Measurements from ENCODE around the gene IFITM10.
"Not testable (repeated sequence)": the region's sequence is repeated elsewhere in the genome, so short reads cannot be mapped to it uniquely, and the experiment has no call there.

The IFITM10 gene

GRCh38 chr11:1686220-1686619 lies 64.2 kb downstream of the IFITM10 start:
- DNase-seq; in situ Hi-C loops (cut with MboI; ENCODE audit: low pct_unique_long_range_greater_than_20kb, low sequenced_read_pairs): not testable (repeated sequence)

- DNase-seq; in situ Hi-C loops (cut with MboI; ENCODE audit: low pct_unique_long_range_greater_than_20kb, low sequenced_read_pairs): not testable (repeated sequence)
Measured at GRCh38 chr11:1684886-1685874, 65.2 kb downstream of the IFITM10 start.

- in situ Hi-C loops (cut with MboI; ENCODE audit: low pct_unique_long_range_greater_than_20kb, low sequenced_read_pairs); DNase-seq: not testable (repeated sequence)
Measured at GRCh38 chr11:1683904-1684572, 66.4 kb downstream of the IFITM10 start.

- DNase-seq; in situ Hi-C loops (cut with MboI; ENCODE audit: low pct_unique_long_range_greater_than_20kb, low sequenced_read_pairs): not testable (repeated sequence)
Measured at GRCh38 chr11:1683216-1683615, 67.2 kb downstream of the IFITM10 start.

Data from KBM-7 (cell line).